ENCODE results near the gene NXPH2. TPM values are rescaled to one million over a fixed set of nuclear protein-coding genes. Genes with fewer than 3 reads are reported as not detected.

NXPH2 gene
- total and polyA plus RNA-seq, 9 of the 15 experiments (the other 6 are each of a cell fraction or from before 2014, with no cell fraction given): not detected

DNA sequence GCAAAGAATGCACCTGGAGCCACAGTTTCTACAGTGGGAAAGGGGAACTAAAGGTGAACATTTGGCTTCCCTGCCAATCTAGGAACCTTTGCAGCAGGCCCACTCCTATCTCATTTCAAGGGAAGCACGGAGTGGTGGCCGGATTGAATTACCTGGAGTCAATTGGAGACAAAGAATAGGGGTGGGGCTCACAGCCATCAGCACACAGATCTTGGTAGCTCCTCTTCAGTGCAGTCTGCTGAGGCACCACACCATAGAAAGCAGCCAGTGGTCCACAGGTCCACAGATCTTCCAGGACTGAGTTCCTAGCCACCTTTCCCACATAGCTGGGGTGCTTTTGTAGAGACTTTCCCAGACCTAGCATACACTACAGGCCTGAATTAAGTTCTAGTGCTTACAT lies 43.5 kb upstream of the NXPH2 start:
- no TSS peak for BruUV-seq (replicated peaks)
- POLR2A ChIA-PET: no interaction called here
- FAIRE-seq (no peak), DNase-seq (ENCODE audit: extremely low read depth in 1 of 4, low spot score in 3 of 4) (no peak), ATAC-seq (no peak)
- Histone ChIP-seq H3K4me1 (replicated peaks in 1 of 2; ENCODE audit: control insufficient read depth in 2 of 2, insufficient read depth in 2 of 2, low read length in 2 of 2) (no peaks in the 10 kb centered on the region), H3K36me3 (ENCODE audit: control insufficient read depth, insufficient read depth, low read length) (no peaks in the 10 kb centered on the region), H3K4me2 (ENCODE audit: insufficient read depth, low read length) (no peak overlapping the region), H3K27ac (ENCODE audit: extremely low read depth, low read depth, low read length) (no peak overlapping the region), H3K79me2 (ENCODE audit: control insufficient read depth, insufficient read depth, low read length) (no peaks in the 10 kb centered on the region), H4K20me1 (replicated peaks; ENCODE audit: control insufficient read depth, insufficient read depth, low read length) (no peaks in the 10 kb centered on the region), H3K9me1 (ENCODE audit: control insufficient read depth, insufficient read depth, low read length) (no peaks in the 10 kb centered on the region), H2AFZ (ENCODE audit: low read depth, low read length) (no peak overlapping the region), H3K9me3 (replicated peaks; ENCODE audit: control insufficient read depth, insufficient read depth, low read depth, low read length) (no peaks in the 10 kb centered on the region), H3K27me3 (ENCODE audit: control insufficient read depth in 2 of 2, insufficient read depth in 2 of 2, low read length in 2 of 2) (no peaks in the 10 kb centered on the region; a peak in 1 of 5 replicates), H3K9ac (ENCODE audit: insufficient read depth in 1 of 2, low read depth in 2 of 2, low read length in 2 of 2) (no peak overlapping the region), H3K4me3 (no peak overlapping the region)
- CTCF ChIA-PET (ENCODE audit: low intra/inter-chr PET ratio): no interaction called here
- intact Hi-C loops (cut with micrococcal nuclease) (loop anchor here (10.0 kb wide), 1 partner anchor 349 kb away; no protein-coding TSS in a partner anchor), in situ Hi-C loops (cut with MboI) (loop anchor here (10.0 kb wide), 1 partner anchor 909 kb away; no protein-coding TSS in a partner anchor)
- 0% methylated on average over 2 of the region's 2 CpGs for WGBS (ENCODE audit: insufficient coverage, low coverage, missing lambda C conversion rate)
- TF ChIP-seq, protein P1, sequence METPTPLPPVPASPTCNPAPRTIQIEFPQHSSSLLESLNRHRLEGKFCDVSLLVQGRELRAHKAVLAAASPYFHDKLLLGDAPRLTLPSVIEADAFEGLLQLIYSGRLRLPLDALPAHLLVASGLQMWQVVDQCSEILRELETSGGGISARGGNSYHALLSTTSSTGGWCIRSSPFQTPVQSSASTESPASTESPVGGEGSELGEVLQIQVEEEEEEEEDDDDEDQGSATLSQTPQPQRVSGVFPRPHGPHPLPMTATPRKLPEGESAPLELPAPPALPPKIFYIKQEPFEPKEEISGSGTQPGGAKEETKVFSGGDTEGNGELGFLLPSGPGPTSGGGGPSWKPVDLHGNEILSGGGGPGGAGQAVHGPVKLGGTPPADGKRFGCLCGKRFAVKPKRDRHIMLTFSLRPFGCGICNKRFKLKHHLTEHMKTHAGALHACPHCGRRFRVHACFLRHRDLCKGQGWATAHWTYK (CRISPR knock-in tag; IDR thresholded peaks at IDR 0.05): no peak
- TF ChIP-seq NFIX (CRISPR knock-in tag; IDR thresholded peaks at IDR 0.05; ENCODE audit: low read depth): no peak
- TF ChIP-seq, protein P2, sequence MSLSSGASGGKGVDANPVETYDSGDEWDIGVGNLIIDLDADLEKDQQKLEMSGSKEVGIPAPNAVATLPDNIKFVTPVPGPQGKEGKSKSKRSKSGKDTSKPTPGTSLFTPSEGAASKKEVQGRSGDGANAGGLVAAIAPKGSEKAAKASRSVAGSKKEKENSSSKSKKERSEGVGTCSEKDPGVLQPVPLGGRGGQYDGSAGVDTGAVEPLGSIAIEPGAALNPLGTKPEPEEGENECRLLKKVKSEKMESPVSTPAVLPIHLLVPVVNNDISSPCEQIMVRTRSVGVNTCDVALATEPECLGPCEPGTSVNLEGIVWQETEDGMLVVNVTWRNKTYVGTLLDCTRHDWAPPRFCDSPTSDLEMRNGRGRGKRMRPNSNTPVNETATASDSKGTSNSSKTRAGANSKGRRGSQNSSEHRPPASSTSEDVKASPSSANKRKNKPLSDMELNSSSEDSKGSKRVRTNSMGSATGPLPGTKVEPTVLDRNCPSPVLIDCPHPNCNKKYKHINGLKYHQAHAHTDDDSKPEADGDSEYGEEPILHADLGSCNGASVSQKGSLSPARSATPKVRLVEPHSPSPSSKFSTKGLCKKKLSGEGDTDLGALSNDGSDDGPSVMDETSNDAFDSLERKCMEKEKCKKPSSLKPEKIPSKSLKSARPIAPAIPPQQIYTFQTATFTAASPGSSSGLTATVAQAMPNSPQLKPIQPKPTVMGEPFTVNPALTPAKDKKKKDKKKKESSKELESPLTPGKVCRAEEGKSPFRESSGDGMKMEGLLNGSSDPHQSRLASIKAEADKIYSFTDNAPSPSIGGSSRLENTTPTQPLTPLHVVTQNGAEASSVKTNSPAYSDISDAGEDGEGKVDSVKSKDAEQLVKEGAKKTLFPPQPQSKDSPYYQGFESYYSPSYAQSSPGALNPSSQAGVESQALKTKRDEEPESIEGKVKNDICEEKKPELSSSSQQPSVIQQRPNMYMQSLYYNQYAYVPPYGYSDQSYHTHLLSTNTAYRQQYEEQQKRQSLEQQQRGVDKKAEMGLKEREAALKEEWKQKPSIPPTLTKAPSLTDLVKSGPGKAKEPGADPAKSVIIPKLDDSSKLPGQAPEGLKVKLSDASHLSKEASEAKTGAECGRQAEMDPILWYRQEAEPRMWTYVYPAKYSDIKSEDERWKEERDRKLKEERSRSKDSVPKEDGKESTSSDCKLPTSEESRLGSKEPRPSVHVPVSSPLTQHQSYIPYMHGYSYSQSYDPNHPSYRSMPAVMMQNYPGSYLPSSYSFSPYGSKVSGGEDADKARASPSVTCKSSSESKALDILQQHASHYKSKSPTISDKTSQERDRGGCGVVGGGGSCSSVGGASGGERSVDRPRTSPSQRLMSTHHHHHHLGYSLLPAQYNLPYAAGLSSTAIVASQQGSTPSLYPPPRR (CRISPR knock-in tag; IDR thresholded peaks at IDR 0.05; ENCODE audit: borderline replicate concordance): no peak
- no peak for TF ChIP-seq ZNF274 (IDR thresholded peaks at IDR 0.05; ENCODE audit: borderline replicate concordance, low read depth, low read length)
- TF ChIP-seq CREBBP (IDR thresholded peaks at IDR 0.05; ENCODE audit: low read depth, low read length): no peak
- TF ChIP-seq MAZ (CRISPR knock-in tag; conservative IDR thresholded peaks at IDR 0.05 in 1 of 2, IDR thresholded peaks at IDR 0.05 in 1 of 2): no peak
- TF ChIP-seq, protein P3, sequence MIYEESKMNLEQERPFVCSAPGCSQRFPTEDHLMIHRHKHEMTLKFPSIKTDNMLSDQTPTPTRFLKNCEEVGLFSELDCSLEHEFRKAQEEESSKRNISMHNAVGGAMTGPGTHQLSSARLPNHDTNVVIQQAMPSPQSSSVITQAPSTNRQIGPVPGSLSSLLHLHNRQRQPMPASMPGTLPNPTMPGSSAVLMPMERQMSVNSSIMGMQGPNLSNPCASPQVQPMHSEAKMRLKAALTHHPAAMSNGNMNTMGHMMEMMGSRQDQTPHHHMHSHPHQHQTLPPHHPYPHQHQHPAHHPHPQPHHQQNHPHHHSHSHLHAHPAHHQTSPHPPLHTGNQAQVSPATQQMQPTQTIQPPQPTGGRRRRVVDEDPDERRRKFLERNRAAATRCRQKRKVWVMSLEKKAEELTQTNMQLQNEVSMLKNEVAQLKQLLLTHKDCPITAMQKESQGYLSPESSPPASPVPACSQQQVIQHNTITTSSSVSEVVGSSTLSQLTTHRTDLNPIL (CRISPR knock-in tag; IDR thresholded peaks at IDR 0.05): no peak
- TF ChIP-seq, protein P4, sequence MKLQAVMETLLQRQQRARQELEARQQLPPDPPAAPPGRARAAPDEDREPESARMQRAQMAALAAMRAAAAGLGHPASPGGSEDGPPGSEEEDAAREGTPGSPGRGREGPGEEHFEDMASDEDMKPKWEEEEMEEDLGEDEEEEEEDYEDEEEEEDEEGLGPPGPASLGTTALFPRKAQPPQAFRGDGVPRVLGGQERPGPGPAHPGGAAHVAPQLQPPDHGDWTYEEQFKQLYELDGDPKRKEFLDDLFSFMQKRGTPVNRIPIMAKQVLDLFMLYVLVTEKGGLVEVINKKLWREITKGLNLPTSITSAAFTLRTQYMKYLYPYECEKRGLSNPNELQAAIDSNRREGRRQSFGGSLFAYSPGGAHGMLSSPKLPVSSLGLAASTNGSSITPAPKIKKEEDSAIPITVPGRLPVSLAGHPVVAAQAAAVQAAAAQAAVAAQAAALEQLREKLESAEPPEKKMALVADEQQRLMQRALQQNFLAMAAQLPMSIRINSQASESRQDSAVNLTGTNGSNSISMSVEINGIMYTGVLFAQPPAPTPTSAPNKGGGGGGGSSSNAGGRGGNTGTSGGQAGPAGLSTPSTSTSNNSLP (IDR thresholded peaks at IDR 0.05; ENCODE audit: borderline replicate concordance, low read depth, low read length): no peak
- no peak for TF ChIP-seq POLR2G (IDR thresholded peaks at IDR 0.05; ENCODE audit: low read depth, low read length)
- TF ChIP-seq SMAD4 (CRISPR knock-in tag; conservative IDR thresholded peaks at IDR 0.05): no peak
- TF ChIP-seq, protein P5, sequence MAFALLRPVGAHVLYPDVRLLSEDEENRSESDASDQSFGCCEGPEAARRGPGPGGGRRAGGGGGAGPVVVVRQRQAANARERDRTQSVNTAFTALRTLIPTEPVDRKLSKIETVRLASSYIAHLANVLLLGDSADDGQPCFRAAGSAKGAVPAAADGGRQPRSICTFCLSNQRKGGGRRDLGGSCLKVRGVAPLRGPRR (CRISPR knock-in tag; IDR thresholded peaks at IDR 0.05): no peak
